HG02870 (cell line): ENCODE data around the gene GLRX3.
"Not testable (repeated sequence)": the region's sequence is repeated elsewhere in the genome, so short reads cannot be mapped to it uniquely, and the experiment has no call there.

ENCODE experiments used
- ATAC-seq: cut with Tn5 transposase; IDR thresholded peaks from one replicate; pipeline ENCODE4 v1.9.1; 2021; ENCODE audit warnings: mild to moderate bottlenecking, moderate library complexity; ENCODE audit not compliant: unreplicated experiment

The GLRX3 gene

DNA sequence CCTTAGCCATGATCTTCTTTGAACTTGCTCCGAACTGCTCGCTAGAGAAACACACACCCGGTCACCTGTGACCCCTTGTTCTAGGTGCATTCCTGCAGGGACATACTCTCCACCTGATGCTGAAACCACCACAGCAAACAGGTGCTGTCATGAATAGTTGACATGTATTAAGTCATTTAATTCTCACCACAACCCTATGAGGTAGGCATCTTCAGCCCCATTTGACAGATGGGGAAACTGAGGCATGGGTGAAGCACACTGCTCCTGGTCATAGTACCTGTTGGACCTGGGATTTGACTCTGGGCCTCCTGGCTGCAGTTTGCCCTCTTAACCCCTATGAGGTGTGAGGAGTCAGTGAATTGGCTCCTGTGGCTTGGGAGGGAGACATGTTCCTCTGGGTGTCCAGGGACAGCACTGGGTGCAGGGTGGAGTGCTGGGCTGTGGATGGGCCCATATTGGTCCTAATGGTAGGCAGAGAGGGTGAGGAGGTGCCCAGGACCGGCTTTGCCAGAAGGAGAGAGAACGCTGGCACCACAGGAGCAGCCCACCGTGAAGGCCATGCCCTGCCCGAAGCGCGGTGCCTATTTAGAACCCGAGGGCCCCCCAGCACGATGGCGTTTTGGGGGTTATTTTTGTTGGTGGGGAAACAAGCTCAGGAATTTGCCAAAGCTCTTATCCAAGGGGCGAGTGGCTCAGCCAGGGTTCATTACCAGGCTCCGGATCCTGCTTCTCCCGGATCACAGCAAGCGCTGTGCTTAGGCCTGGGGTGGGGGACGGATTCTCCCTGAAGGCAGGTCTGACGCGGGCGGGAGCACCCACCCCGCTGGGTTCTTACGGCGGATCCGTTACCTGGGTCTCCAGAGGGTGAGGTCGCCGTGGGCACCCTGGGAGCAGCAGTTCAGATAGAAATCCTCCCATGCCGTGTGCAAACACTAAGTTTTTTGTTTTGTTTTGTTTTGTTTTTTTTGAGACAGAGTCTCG, 52.3 kb downstream of the GLRX3 start:
- no peak for ATAC-seq

DNA sequence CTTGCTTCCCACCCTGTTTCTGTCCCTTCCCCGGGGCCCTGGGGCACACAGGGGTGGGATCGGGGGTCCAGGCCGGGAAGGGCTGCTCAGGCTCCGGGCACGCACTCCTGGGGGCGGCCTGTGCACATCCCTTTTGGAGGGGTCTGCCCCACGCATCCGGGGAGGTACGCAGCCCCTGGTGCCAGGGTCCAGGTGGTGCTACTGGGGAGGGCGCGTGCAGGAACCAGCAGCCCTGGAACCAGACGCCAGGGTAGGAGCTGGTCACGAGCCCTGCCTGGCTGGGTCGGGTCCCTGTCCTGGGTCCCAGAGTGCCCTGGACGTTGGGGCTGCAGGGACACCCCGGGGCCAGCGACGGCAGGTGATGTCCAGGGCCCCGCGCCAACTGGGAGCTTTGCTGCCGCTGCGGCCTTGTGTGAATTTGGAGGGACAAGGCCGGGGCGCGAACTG, 53.4 kb downstream of the GLRX3 start:
- no peak for ATAC-seq

DNA sequence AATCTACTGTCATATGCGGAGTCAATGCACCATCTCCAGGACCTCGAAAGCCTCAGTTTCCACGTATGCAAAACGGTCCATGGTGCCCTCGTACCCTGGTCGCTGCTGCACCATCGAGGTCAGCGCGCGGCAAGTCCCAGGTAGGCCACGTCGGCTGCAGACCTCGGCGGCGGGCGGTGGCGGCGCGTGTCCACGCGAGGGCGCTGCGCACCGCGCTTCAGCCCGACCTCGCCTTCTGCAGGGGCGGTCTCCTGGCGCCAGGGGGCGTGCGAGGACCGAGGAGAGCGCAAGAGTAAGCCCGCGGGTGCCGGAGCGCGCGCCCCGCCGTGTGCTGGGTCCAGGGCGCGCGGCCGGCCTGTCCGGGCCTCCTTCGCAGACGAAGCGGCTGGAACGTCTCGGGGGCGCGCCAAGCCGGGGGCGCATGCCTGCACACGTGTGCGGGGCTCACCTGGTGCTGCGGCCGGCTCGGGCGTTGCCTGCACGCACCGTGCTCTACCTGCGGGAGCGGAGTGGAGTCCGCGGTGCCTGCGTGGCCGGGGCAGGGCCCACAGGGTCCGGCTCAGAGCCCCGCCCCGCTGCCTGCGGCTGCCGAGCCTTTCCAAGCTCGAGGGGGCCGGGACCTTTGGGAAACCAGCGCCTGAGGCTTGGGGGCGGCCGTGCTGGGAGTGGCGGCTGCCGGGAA, 54.0 kb downstream of the GLRX3 start:
- ATAC-seq, result peak; percentile 89

DNA sequence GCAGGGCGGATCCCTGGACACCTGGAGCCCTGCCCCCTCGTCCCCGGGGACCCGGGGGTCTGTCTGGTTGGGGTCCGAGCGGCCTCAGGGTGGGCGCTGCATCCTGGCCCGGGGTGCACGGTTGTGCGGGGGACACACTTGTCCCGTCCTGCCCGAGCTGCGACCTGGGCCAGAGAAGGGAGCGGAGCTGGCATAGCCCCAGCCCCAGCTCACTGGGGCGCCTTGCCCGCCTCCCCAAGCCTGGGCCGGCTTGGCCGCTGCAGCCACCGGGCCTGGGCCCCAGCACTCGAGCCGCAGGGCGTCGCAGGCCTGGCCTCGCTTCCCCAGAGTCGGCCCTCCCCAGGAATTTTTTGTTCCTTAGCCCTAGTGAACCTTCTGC, 54.5 kb downstream of the GLRX3 start:
- peak; percentile 4 for ATAC-seq

DNA sequence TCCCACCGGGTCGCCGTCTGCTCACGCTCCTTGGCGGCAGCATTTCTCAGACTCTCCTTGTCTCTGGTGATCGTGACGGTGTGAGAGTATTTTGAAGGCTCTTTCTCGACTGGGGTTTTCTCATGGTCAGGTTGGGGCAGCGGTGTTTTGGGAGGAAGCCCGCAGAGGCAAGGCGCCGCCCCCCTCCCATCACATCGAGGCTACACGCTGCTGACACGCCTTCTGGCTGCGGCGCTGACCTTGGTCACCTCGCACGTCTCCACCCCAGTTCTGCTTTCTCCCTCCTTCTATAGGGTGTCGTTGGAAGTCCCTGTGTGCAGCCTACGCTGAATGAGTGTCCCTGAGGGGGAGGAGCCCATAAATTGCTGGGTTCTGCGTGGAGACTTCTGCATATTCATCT, 55.2 kb downstream of the GLRX3 start:
- ATAC-seq, result no peak

DNA sequence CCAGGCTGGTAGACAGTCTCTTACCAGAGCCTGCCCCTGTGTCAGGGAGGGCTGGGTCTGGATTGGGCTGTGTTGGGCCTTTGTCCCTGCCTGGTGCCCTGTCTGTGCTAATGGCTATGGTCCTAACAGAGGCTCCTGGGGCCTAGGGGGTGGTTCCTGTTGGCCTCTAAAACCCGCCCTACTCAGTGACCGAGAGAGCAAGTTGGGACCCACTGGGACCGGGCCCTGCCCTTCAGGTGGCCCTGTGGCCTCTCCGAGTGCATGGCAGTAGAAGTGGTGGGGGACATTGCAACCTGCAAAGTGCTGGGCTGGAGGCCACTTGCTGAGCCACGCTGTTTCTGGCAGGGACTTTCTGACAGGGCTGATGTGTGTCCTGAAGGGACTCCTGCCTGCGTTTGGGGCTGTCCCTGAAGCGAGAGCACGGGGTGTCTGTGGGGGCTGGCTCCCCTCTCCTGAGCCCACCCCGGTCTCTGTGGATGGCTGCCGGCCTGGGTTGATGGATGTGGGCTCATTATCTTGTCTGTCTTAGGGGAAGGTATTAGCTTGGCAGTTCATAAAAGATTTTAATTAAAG, 56.2 kb downstream of the GLRX3 start:
- ATAC-seq, result no peak

DNA sequence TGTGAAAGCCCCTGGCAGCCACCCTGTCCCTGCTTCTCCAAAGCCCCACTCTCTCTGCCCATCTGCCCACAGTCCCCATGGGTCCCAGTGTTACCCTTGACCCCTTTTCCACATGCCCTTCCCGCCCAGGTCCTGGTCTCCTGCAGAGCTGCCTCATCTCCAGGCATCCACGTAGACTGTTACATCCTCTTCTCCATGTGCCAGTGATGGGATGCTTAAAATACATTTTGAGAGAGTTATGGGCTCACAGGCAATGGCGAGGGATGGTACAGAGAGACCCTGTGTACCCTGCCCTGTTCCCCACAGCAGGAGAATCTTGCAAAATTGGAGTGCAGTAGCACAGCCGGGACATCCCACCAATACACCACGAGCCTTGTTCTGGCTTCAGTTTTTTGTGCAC, 56.8 kb downstream of the GLRX3 start:
- ATAC-seq, result no peak

DNA sequence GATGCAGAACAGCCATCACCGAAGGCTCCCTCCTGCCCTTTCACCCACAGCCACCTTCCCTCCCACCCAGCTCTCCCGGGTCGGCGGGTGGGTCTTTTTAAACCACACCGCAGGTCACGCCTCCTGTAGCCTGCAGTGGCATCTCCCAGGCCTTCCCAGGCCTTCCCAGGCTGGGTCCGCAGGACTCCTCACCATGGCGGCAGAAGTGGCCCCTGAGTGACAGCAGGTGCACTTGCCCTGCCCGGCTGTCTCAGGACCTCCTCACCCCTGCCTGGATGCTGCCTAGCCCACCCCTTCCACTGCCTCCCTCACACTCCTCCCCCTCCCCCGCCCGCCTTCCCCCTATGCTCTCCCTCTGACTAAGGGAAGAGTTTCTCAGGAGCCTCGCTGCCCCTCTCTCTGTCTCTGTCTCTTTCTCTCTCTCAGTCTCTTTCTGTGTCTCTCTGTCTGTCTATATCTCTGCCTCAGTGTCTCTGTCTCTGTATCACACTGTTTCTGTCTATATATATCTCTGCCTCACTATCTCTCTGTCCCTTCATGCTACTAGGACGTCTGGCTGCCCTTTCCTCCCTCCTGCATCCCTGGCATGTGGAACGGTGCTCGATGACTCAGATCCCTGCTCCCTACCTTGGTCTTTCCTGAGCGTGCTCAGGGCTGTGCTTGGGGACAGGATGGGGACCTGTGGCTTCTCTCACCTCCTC, 57.5 kb downstream of the GLRX3 start:
- no peak for ATAC-seq

DNA sequence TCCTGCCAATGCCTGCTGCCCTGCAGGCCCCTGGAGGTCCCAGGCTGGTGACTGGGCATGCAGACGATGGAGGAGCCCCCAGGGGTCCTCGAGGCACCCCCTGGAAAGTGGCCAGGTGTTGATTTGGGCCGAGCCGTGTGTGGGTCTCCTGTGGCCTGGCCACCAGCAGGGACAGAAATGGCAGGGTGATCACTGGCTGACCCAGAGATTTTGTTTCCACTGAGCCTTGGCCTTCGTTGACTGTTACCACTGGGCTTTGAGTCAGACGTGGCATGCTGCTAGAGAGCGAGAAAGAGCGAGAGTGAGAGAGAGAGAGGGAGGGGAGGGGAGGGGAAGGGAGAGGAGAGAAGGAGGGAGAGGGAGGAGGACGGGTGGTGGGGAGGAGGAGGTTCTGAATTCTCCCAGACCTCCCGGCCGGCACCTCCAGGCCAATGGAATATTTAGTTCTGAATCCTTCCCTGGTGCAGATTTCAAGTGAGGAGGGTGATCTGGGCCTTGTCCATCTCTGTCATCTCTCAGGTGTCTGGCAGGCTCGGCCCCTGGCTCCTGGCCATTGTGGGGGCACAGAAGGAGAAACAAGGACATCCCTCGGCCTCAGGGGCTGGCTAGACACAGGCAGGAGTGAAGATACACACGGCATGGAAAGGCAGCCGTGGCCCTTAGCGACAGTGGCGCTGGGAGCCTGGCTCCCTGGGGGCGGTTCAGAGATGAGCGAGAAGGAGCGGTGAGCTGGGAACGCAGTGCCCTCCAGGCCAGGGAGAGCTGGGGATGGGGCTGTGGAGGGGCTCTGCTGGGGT, 58.2 kb downstream of the GLRX3 start:
- no peak for ATAC-seq

DNA sequence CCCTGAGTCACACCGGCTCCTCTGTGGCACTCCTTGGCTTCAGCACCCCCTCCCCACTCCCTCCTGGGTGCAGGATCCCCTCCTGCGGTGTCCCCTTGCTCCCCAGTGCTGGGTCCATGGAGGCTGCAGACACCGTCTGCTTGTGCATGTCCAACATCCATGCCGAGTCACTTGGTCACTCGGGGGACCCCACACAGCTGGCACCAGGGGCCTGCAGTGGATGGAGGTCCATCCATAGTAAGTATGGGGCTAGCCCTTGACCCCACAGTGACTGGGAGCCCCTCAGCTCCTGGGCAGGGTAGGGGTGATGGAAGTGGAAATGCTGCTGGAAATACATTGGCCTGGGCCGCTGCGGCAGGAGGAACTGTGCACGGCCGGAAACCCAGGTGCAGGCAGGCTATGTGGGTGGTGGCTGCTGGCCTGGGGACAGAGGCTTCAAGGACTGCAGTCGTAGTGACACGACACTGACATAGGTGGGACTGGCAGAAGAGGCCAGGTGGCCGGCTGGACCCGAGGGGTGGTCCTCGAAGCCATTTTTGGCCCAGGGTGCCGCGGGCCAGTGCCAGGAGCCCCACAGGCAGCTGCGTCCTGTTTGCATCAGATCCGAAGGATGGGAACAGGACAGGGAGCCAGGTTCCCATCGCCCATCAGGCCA, 58.9 kb downstream of the GLRX3 start:
- no peak for ATAC-seq

DNA sequence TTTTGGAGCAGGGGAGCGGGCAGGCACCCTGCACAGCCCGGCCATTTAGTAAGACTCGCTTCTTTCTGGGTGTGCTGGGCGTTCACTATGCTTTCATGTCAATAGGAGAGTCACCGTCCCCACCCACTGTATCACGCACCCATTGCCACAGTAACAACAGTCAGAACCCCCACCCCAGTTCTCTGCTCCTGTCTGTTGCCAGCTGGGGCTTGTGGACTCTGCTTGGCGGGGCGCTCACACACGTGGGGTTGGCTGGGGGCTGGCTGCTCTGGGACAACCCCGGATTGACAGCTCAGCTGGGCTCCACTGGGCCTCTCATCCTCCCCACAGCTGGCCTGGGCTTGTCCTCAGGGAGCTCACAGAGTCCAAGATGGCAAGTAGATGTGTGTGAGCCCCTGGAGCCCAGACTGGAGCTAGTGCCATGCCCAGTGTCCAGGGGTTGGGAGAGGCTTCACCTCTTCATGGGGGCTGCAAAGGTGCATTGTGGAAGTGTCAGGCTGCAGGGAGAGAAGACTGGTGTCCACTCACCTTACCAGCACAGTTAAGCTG, 59.6 kb downstream of the GLRX3 start:
- ATAC-seq, result no peak

DNA sequence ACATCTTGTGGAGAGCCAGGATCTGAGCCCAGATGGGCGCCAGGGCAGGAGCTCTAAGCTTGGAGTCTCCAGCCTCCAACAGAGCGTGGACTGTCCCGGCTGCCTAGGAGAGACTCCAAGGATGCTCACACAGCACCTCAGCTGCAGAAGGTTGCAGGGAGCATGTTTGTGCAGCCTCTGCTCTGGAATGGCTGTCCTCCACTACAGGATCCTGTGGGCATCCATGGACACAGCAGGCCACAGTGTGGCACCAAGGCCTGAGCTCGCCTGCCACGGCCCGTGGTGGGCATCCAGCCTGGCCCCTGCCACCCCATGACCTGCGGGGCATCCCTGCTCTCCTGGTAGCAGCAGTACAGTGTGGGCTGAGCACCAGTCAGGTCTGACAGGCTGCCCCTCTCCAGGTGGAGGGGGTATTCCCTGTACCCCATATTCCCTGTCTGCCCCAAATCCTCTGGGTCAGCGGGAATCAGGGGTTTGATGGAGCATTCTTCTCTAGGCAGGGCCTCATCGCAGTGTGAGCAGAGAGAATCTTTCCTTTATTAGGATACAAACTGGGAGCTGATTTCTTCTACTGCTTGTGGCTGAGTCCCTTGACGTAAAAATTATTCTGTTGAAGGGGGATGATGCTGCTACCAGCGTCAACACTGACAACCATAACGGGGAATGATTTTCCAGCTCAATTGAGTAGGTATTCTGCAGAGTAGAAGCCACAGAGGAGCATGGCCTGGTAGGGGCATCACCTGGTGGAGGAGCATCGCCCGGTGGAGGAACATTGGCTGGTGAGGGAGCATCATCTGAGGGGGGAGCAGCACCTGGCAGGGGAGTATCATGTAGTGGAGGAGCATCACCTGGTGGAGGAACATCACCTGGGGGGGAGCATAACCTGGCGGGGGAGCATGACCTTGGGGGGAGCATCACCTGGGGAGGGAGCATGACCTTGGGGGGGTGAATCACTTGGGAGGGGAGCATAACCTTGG, 60.6 kb downstream of the GLRX3 start:
- ATAC-seq, result no peak

DNA sequence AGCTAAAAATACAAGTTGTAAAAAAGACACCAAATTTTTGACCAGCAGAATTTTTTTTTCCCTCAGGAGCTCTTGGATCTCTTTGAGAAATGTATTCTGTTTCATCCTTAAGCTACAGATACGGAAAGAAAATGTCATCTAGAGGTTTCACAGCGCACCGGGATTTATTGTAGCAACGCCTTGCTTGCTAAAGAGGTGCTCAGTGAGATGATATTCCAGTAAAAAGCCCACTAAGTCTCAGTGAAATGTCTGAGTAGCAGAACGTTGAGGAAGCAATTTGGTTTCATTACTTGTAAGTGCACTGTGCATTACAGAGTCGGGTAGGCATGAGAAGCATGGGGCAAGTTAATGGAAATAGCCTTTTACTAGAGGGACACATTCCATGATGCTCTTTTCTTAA, 62.5 kb downstream of the GLRX3 start:
- no peak for ATAC-seq

DNA sequence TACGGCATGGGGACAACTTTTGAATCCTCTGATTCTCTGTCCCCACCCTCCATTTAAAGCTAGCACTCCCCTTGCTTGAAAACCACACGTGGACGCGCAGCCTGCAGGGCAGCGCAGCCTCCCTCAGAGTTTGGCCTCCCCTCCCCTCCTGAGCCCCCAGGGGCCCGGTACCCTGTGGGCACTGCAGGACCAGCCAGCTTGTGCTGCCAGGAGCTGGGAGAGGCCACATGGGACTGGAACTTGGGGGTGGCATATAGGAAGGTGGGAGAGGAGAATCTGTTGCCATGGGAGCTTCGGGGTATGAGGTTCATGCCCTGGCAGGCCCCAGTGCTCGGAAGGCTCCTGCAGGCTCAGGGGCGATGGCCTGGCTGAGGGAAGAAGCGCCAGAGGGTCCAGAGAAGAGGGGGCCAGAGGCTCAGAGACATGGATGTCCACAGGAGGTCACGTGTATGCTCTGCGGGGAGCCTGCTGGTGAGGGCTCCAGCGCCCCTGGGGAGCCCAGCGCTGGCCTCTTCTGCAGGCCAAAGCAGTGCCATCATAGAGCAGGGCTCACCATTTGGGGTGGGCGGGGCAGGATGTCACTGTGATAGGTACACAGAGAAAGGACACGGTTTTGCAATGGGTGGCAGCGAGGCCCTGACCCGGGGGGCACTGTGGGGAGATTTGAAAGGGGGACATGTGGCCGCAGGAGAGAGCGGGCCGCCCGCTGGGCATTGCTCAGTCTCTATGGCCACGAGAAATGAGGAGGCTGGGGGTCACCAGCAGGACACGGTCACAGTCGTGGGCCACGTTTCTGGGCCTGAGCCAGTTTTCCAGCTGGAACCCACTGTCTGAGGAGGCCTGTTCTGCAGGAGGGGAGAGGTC, 64.2 kb downstream of the GLRX3 start:
- ATAC-seq, result no peak

DNA sequence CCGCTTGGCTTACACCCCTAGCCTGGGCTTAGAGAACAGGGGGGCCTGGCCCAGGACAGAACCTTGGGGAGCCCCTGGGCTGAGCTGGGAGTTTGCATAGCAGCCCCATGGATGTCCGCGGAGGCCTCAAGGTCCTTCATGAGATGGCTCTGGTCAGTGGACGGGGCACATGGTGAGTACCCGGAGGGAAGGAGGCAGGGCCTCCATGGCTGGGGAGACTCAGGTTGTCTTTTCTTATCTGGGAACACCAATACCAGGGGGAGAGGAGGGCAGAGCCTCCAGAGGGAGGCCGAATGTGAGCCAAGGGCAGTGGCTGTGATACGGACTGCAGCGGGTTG, 64.8 kb downstream of the GLRX3 start:
- ATAC-seq, result no peak

DNA sequence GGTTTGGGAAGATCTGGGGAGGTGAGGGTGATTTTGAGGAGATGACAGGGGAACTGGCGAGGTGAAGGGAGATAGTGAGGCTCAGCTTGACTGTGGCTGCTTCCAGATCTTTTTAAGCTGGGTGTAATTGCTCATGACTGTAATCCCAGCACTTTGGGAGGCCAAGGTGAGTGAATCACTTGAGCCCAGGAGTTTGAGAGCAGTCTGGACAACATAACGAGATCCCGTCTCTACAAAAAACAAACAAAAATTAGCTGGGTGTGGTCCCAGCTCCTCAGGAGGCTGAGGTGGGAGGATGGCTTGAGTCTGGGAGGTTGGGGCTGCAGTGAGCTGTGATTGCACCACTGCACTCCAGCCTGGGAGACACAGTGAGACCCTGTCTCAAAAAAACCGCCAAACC, 66.0 kb downstream of the GLRX3 start:
- ATAC-seq, result not testable (repeated sequence)

DNA sequence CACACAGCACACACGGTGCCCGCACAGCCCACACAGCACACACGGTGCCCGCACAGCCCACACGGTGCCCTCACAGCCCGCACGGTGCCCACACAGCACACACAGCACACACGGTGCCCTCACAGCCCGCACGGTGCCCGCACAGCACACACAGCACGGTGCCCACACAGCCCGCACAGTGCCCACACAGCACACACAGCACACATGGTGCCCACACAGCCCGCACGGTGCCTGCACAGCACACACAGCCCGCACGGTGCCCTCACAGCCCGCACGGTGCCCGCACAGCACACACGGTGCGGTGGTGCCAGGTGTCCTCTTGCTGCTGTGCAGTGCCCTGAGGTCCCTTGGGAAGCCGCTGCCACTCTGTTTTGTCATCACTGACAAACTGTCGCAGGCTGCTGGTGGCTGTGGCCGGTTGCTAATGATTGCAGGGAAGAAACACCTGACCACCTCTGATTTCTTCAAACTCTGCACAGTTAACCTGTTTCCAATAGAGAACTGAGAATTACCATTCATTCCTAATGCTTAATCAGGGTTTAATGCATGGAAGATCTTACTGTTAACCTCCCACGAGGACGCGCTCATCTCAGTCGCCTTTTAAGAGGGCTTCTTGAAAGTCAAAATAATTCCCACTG, 66.9 kb downstream of the GLRX3 start:
- no peak for ATAC-seq
